Fibroblast of skin of left quadriceps (primary cell): ENCODE data around the gene UBE2J2.
"Not testable (repeated sequence)": the region's sequence is repeated elsewhere in the genome, so short reads cannot be mapped to it uniquely, and the experiment has no call there.

Experiments
- DNase-seq, 2 experiments: peaks; one replicate each; pipeline ENCODE4 v3.0.0-alpha.2; 2013; ENCODE audit warnings: low read depth in 2 of 2

UBE2J2 gene

DNA sequence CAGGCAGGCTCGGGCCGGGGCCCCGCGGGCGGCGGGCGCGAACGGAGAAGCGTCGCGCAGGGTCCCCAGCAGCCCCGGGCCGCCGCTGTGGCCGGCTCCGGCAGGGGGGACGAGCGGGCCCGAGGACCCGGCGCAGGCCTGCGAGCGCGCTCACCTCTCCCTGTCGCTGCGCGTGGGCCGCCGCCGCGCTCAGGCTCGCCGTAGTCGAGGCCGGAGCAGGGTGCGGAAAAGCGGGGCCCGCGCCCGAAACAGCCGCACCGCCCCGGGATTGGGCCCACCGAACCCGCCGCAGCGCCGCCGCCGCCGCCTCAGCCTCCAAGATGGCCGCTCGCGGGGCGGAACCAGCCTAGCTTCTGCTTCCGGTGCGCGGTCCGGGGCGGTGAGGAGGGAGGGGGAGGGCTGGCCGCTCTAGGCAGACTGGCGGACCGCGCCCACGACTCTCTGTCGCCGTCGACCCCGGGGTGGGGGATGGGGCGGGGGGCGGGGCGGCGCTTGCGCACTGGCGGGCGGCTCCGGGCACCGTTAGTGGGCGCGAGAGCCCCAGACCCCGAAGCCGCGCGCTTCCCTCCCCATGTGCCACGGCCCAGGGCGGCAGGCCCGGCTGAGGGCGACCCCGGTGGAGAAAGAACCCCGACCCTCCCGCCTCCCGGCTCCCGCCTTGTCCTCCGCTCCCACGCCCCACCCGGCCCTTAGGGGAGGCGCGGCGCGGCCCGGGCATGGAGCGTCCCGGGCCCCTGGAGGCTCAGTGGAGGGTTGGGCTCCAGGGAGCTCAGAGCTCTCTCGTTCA, at the start of gene UBE2J2:
TSS of gene UBE2J2 (minus strand) at position 343 of the 787 bp plus-strand sequence. CDS start 5,862 bp downstream, outside the sequence.
- DNase-seq = peak; percentile 75 to 78

DNA sequence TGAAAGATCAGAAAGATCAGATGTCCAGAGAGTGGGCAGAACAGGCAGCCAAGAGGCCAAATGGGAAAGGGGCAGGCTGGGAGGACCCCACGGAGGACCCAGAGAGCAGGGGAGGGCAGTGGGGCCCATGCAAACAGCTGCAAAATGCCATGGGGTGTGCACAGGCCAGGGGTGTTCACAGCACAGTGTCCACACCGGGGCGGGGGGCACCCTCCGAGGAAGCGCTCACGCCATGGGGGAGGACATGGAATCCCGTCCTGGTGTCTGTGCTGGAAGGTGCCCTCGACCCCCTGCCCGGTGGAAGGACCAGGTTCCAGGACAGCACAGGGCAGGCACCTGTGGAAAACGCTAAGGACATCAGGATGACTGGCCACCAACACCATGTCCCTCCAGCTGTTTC, 49.3 kb upstream of the UBE2J2 start:
- DNase-seq = no peak

DNA sequence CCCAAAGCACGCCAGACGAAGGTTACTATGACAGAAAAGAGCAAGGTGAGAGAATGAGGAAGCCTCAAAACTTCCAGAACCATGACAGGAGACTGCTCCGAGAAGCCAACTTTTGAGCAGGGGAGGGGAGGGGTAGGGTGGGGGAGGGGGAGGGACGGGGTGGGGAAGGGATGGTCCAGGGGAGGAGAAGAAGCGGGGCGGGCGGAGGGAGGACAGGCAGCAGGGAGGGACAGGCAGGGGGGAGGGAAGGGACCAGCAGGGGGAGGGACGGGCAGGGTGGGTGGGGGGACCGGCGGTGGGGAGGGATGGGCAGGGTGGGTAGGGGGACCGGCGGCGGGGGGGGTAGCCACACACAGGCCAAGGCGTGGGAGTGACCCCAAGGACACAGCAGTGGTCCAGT, 48.8 kb upstream of the UBE2J2 start:
- DNase-seq = no peak

DNA sequence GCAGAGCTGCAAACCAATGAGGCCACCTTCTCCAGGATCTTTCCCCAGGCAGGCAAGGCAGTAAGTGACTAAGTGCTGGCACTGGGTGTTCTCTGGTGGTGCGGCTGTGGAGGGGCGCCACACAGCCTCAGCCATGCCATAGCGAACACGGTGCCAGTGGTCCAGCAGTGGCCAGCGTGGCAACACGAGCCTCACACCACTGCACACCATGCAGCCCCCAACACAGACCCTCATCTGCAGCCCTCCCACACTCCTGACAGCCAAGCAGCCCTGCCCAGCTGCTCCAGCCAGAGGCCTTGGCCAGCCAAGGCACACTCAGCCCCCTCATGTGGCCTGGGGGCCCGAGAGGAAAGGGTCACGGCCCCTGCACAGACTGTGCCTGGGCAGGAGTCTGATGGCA, 47.8 kb upstream of the UBE2J2 start:
- no peak for DNase-seq

DNA sequence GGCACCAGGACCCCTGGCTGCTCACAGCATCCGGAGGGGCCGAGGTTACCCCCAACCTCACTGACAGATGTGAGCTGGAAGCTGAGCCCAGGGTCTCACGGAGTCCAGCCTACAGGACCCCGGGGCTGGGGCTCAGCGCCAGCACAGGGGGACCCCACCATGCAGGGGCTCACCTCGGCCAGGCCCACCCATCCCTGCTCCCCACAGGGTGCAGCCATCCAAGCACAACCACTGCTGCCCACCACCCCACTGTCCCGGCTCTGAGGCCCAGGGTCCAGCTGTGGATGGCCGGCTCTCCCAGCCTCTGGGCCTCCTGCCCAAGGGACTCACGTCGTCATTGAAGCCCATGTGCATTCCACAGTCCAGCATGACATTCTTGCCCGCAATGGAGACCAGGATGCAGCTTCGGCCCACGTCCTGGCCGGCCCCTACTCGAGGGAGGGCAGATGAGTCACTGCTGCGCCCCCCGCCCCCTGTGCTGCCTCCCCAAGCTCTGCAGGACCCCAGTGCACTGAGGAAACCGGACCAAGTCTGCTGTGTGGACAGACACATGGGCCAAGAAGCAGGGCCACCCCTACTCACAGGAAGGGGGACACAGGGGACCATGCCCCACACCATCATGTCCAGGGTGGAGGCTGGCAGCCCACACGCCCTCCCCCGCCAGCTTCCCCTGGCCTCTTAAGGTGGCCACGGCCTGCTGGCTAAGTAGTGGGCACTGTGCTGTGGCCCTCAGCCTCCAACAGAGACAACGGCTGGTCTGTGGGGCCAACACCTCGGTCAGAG, 47.2 kb upstream of the UBE2J2 start:
- no peak for DNase-seq

DNA sequence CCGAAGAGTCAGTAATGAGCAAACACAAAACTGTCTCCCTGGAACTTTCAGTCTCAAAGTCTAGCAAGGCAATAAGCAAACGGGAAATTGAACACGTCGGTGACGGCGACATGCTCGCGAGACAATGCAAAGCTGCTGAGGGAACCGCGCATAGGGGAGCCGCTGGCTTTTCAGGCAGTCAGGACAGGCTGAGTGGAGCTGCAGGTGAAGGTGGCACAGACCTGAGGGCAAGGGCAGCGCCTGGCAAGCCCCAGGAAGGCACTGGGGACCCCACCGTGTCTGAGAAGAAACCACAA, 45.9 kb upstream of the UBE2J2 start:
- DNase-seq = no peak

DNA sequence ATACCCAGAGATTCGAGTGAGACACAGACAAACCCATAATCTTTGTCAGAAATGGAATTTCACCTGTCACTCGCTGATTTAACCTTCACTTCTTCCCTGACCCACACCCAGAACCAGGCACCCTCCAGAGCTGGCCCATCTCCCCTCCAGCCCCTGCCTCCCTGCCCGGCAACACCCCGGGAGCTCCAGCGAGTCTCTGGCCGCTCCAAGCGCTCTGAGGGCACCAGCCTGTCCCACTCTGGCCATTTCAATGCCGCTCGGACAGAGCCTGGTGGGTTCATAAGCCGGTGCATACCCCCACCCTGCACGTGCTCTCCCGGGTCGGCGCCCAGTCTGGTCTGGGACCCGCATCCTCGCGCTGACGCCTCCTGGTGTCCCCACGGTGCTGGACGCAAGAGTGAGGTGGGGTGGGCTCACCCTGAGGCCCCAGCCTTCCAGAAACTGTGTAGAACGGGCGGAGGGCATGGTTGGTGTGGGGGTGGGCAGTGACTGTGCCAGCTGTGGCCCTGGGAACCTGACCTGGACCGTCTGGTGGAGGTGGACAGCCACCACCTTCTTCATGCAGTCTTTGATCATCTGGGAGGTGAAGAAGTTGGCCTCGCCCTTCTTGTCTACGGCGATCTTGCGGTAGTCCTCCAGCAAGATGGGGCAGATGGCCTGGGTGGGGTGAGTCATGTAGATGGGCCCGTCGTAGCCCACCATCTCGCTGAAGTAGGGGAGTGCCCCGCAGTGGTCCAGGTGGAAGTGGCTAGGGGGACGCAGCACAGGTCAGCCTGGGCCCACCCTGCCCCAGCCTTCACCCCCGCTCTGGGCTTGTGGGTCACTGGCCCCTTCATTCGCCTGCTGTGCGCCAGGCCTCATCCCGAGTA, 45.4 kb upstream of the UBE2J2 start:
- no peak for DNase-seq

DNA sequence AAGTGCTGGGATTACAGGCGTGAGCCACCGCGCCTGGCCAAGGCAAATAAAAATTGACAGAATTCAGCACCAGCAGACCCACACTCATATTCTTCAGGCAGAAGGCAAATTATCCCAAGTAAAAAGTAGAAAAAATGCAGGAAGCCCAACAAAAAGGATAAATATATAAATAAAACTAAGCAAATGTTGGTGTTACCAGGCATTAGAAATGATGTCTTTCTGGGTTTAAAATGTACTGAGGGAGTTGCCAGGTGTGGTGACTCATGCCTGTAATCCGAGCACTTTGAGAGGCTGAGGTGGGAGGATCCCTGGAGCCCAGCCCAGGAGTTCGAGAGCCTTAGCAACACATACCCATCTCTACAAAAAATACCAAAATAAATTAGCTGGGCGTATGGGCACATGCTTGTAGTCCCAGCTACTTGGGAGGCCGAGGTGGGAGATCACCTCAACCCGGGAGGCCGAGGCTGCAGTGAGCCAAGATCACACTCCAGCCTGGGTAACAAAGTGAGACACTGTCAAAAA, 44.5 kb upstream of the UBE2J2 start:
- peak; percentile 74 to 77 for DNase-seq

DNA sequence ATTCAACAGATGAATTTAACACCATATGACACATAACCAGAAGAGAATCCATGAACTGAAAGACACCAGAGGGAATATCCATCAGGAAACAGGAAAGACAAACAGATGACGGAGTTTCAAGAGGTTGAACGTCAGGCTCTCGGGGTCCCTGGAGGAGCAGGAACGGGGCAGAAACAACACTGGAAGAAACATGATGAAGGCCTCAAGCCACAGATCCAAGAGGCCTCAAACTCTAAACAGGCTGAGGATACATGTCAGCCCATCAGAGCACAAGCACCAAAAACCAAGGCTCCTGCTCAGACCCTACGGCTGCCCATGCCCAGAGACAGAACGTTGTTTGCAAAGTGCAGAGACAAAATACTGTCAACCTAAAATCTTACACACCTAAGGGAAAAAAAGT, 43.8 kb upstream of the UBE2J2 start:
- DNase-seq = no peak

DNA sequence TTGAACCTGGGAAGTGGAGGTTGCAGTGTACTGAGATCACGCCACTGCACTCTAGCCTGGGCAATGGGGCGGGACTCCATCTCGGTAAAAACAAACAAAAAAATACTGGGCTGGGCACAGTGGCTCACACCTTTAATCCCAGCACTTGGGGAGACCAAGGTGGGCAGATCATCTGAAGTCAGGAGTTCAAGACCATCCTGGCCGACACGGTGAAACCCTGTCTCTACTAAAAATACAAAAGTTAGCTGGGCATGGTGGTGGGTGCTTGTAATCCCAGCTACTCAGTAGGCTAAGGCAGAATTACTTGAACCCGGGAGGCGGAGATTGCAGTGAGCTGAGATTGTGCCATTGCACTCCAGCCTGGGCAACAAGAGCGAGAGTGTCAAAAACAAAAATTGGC, 42.5 kb upstream of the UBE2J2 start:
- DNase-seq = not testable (repeated sequence)

DNA sequence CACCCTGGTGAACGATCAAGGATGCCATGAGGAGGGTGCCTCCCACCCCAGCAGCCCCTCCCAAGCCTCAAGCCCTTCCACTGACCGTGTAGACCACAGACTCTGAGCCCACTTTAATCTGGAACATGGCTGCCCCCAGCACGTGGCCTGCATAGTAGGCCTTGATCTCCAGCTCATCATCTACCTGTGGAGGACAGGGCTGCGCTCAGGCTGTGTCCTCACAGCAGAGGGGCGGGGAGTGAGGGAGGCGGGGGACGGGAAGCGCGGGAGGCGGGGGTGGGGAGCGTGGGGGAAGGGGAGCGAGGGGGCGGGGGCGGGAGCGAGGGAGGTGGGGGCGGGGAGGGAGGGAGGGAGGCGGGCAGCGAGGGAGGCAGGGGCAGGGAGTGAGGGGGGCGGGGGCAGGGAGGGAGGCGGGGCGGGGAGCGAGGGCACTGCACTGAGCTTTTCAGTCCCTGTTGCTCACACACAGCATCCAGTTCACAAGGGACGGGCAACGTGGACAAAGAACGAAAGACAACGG, 41.8 kb upstream of the UBE2J2 start:
- DNase-seq = no peak

DNA sequence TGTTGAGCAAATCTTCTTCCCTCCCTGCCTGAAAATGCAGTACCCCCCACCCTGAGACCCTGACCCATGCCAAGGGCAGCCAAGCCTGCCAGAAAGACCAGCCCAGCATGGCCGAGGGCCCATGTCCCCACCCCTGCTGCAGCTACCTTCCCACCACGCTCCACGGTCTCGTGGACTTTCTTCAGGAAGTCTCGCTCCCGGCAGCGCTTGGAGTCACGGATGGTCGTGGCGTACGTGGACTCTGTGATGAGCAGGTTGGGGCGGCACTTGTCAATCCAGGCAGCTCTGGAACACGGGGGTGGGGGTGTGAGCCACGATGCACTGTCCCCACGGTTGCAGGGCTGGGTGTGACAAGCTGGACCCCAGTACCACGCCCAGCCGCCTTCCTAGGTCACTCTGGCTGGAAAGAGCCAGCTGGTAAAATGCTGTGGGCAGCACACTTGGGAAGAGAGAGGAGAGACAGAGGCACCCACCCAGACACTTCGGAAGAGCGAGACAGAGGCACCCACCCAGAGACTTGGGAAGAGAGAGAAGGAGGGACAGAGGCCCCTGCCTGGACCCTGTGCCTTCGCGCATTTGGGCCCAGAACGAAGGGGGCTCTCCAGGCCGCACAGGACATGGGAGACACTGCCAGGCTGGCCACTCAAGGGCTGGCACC, 41.2 kb upstream of the UBE2J2 start:
- DNase-seq = no peak

DNA sequence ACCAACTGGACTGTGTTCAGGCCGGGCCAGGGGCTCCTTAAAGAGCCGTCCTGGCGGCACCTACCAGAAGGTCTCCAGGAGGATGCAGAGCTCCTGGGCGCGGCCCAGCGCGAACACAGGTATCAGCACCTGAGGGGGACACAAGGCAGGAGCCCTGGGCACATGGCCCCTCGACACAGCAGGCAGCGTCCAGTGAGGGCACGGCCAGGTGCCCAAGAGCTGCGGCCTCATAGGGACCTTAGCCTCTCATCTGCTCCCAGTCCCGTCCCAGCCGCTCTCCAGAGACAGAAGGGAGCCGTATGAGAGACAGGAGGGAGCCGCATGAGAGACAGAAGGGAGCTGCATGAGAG, 40.6 kb upstream of the UBE2J2 start:
- no peak for DNase-seq

DNA sequence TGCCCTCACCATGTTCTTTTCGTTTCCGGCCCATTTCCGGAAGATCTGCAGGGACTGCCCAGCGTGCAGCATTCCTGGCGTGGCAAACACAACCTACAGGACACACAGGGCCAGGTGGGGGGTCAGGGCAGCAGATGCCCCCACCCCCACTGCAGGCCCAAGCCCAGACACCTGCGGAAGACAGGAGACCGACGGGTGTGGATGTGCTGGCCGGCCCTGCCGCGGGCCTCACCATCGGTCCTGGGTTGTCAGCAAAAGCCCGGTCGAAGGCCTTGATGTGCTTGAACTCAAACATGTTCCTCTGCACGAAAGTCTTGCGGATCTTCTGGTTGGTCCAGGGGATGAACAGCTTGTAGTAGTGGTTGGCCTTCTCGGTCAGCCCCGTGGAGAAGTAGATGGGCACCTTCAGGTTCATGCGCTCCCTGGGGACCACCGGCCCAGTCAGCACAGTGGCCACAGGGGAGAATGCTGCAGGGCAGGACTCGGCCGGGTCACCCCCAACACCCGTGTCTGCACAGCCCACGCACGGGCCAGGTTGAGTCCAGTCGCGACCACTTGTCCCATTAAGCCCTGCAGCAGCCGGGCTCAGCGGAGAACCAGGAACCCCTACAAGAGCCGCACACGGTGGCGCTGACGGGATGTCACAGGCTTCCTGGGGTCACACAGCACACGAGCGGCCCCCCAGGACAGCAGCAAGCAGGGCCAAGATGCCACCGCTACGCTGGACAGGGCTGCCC, 40.0 kb upstream of the UBE2J2 start:
- DNase-seq = no peak

DNA sequence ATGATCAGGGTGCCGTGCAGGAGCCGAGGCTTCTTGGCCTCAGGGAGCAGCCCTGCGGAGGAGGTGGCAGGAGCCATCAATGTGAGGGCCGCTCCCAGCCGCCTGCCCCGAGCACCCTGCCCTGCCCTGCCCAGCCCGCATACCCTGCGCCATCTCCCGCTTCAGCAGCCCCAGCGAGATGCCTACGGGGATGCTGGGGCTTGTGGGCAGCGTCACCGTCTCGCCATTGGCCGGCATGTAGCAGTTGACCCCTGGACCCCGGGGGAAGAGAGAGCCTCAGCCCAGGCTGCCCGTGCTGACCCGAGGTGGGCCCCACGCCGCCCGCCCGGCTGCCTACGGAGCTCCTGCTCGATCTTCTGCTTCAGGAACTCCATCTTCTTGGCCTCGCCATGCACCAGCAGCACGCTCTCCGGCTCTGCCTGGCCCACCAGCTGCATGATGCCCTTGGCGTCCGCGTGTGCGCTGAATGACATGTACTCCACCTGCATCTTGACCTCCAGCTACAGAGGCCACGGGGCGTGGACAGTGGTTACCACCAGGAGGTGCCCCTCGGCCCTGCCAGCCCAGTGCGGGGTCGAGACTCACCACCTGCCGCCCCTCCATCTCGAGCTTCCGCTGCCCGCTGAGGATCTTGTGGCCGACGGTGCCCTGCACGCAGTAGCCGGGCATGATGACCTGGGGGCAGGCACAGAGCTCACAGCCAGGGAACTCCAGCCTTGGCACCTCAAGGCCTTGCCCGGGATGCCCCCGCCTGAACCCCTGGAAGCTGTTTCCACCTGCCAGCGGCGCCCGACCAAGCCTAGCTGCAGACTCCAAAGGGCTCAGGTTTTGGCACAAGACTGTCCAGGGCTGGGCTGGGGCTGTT, 39.0 kb upstream of the UBE2J2 start:
- DNase-seq = no peak

DNA sequence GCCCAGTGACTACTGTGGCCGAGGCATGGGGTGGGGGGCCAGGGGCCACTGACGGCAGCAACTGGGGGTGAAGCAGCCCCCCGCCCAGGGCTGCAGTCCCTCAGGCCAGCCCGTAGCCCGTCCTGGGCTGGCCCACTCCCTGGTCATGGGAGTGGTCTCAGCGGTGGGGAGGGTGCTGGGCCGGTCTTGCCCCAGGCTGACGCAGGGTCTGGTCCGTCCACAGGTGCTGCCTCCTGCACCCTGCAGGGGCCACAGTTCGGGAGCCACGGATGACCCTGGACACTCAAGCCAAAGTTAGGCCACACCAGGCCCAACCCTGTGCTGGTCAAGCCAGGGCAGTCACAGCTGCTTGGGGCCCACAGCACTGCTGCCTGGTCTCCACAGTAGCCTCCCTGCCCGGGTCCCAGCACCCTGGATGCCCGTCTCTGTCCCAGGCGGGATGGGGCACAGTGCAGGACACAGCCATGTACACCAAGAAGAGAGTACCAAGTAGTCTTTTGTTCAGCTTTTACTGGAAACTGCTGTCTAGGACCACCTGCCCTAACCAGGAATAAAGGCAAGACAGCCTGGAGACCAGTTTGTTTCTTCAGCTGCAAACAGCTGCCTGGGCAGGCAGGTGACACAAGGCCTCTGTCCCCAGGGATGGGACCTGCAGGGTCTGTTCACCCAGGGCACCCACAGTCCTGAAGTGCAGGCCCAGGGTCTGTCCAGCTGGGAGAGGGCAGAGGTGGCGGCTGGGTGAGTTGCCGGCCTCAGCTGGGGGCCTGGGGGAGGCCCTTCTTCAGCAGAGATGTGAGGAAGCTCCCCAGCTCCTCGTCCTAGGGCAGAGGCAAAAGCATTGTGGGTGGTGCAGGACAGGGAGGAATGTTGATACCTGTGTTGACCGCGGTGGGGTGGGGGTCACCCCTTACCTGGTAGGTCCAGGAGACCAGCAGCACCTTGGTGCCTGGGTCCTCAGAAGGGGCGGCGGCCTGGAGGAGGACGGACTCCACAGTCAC, 37.8 kb upstream of the UBE2J2 start:
- DNase-seq = no peak

DNA sequence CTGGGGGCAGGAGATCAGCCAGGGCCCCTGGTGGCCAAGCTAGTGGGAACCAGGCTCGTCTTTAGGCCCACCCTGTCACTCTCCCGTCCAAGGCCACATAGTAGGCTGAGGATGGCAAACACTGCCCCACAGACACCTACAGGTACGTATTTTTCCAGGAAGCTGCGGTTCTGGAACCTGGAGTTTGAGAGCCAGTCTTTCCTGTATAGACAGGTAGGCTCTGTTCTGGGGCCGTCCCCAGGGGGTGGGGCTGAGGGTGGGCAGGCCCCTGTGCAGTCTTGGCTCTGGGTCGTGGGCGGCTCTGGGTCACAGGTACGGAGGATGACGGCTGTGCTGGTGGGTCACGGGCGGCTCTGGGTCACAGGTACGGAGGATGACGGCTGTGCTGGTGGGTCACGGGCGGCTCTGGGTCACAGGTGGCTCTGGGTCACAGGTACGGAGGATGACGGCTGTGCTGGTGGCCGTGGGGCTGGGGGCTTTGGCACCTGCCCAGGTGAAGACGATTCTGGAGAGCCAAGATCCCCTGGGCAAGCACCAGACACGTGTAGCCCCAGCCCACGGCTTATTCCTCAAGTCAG, 36.9 kb upstream of the UBE2J2 start:
- DNase-seq = no peak

DNA sequence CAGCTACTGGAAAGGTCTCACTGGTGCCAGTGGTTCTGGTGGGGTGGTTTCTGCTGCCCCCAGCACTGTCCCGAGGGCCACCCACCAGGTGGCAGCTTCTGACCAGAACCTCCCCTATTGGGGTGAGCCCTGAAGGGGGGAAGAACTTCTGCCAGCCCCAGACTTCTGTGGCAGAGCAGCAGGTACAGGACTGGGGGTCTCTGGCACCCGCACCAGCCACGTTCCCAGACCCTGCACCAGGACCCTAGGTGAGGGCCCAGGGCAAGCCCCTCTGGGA, 36.4 kb upstream of the UBE2J2 start:
- DNase-seq = no peak
